ENCODE results near the gene BABAM2. TPM values are rescaled to one million over a fixed set of nuclear protein-coding genes. Genes with fewer than 3 reads are reported as not detected.

BABAM2 gene
- total and polyA plus RNA-seq, 9 of the 15 experiments (the other 6 are each of a cell fraction or from before 2014, with no cell fraction given), result 10.9 to 37.4 (median 25.6) TPM

GRCh38 chr2:27885661-27886060 lies 4.9 kb upstream of the BABAM2 start:
- no peak overlapping the region for H3K9ac ChIP-seq (ENCODE audit: insufficient read depth in 1 of 2, low read depth in 2 of 2, low read length in 2 of 2)
- DNase-seq (ENCODE audit: extremely low read depth in 1 of 4, low spot score in 3 of 4) (no peak), ATAC-seq (no peak), FAIRE-seq (no peak)
- H3K4me3 ChIP-seq, result no peak overlapping the region
- no peaks in the 10 kb centered on the region for H3K36me3 ChIP-seq (ENCODE audit: control insufficient read depth, insufficient read depth, low read length)
- in situ Hi-C loops (cut with MboI) (no loop called here), intact Hi-C loops (cut with micrococcal nuclease) (no loop called here)
- H3K4me1 ChIP-seq (replicated peaks in 1 of 2; ENCODE audit: control insufficient read depth in 2 of 2, insufficient read depth in 2 of 2, low read length in 2 of 2), result peaks cover 2 to 6% of the 10 kb centered on the region in 2 experiments; a peak in 3 of 5 replicates
- POLR2A ChIA-PET, result interaction anchor here (0.6 kb wide), 2 partner anchors 32 to 202 kb away, joined by 3 to 4 read pairs; no protein-coding TSS in a partner anchor
- 6% methylated on average over 1 of the region's 1 CpG for WGBS (ENCODE audit: insufficient coverage, low coverage, missing lambda C conversion rate)
- no peaks in the 10 kb centered on the region for H3K9me3 ChIP-seq (replicated peaks; ENCODE audit: control insufficient read depth, insufficient read depth, low read depth, low read length)
- CTCF ChIA-PET (ENCODE audit: low intra/inter-chr PET ratio), result no interaction called here
- no peaks in the 10 kb centered on the region for H3K9me1 ChIP-seq (ENCODE audit: control insufficient read depth, insufficient read depth, low read length)
- no peaks in the 10 kb centered on the region for H4K20me1 ChIP-seq (replicated peaks; ENCODE audit: control insufficient read depth, insufficient read depth, low read length)
- 0 out of 3 replicates have a peak, but pooled peaks cover under 1% of the 10 kb centered on the region for H3K79me2 ChIP-seq (ENCODE audit: control insufficient read depth, insufficient read depth, low read length)
- H3K27ac ChIP-seq (ENCODE audit: extremely low read depth, low read depth, low read length), result no peak overlapping the region
- H3K4me2 ChIP-seq (ENCODE audit: insufficient read depth, low read length), result no peak overlapping the region
- H2AFZ ChIP-seq (ENCODE audit: low read depth, low read length), result no peak overlapping the region
- H3K27me3 ChIP-seq (ENCODE audit: control insufficient read depth in 2 of 2, insufficient read depth in 2 of 2, low read length in 2 of 2), result no peaks in the 10 kb centered on the region
- BruUV-seq (replicated peaks), result no TSS peak
- TF ChIP-seq PHTF2 (CRISPR knock-in tag; IDR thresholded peaks at IDR 0.05) (no peak), E2F4 (CRISPR knock-in tag; IDR thresholded peaks at IDR 0.05; ENCODE audit: low read depth) (no peak), ZNF561 (CRISPR knock-in tag; conservative IDR thresholded peaks at IDR 0.05) (no peak), L3MBTL2 (IDR thresholded peaks at IDR 0.05) (no peak), ZNF551 (CRISPR knock-in tag; IDR thresholded peaks at IDR 0.05) (no peak), ETV5 (CRISPR knock-in tag; IDR thresholded peaks at IDR 0.05; ENCODE audit: low read depth) (no peak), TRIM24 (IDR thresholded peaks at IDR 0.05) (no peak), NR4A1 (CRISPR knock-in tag; IDR thresholded peaks at IDR 0.05) (no peak), NR4A1 (tag; IDR thresholded peaks at IDR 0.05) (no peak)
- TF ChIP-seq, protein P1, sequence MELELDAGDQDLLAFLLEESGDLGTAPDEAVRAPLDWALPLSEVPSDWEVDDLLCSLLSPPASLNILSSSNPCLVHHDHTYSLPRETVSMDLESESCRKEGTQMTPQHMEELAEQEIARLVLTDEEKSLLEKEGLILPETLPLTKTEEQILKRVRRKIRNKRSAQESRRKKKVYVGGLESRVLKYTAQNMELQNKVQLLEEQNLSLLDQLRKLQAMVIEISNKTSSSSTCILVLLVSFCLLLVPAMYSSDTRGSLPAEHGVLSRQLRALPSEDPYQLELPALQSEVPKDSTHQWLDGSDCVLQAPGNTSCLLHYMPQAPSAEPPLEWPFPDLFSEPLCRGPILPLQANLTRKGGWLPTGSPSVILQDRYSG (tag; conservative IDR thresholded peaks at IDR 0.05; ENCODE audit: low read depth), result no peak
